ENCODE data around the gene AKAP6.
"Not testable (repeated sequence)": the region's sequence is repeated elsewhere in the genome, so short reads cannot be mapped to it uniquely, and the experiment has no call there.

Gene AKAP6

DNA sequence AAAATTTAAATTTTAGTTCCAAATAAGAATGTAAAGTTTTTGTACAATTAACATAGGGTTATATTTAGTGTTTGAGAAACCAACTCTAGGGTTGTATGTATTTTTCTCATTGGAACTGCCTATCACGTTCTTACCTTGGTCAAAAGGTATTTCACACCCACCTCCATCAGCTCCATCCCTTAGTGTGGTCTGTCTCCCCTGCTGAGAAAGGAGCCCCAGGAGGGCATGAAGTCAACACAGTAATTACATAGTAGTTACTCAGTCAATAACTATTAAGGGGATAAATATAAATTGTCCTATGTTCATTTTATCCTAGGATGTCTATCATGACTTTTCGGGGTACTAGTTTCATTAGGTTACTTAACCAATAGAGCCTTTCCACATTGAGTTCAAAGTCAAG lies 106.3 kb downstream of the AKAP6 start:
- DNase-seq (ENCODE audit: low read depth in 1 of 2, low spot score in 1 of 2): no peak

DNA sequence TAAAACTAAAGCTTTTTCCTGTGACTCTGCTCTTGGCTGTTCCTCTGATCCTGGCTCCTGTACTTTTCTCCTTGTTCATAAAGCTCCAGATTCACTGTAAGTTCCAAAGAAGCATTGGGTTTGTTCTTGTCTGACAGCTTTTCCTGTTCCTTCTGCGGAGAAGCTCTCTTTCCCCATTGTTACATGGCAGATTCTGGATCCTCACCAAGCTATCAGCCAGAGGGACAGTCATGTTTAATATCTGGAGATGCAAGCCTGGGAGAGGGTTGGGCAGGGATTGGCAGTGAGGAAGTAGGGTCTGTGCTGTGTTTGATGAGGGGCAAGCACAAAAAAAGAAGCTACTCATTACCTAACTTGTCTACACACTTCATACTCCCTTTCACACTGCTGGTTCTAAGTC lies 107.9 kb downstream of the AKAP6 start:
- DNase-seq (ENCODE audit: low read depth in 1 of 2, low spot score in 1 of 2): no peak

DNA sequence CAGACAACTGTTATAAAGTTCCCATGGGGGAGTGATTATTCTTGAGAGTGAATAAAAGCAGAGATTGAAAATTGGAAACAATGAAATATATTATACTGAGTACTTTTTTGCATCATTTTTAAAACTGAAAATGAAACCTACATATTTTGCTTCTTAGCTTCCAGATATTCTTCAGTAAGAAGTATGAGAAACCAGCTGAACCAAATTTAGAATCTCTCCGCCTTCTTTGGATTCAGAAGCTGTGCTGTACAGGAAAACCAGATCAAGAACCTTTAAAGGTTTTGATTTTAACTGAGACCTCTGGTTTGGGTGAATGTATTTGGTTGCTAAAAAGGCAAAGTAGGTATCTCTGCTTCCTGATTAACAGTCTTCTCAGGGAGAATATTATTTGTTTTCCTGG lies 109.4 kb downstream of the AKAP6 start:
- DNase-seq (ENCODE audit: low read depth in 1 of 2, low spot score in 1 of 2): no peak

DNA sequence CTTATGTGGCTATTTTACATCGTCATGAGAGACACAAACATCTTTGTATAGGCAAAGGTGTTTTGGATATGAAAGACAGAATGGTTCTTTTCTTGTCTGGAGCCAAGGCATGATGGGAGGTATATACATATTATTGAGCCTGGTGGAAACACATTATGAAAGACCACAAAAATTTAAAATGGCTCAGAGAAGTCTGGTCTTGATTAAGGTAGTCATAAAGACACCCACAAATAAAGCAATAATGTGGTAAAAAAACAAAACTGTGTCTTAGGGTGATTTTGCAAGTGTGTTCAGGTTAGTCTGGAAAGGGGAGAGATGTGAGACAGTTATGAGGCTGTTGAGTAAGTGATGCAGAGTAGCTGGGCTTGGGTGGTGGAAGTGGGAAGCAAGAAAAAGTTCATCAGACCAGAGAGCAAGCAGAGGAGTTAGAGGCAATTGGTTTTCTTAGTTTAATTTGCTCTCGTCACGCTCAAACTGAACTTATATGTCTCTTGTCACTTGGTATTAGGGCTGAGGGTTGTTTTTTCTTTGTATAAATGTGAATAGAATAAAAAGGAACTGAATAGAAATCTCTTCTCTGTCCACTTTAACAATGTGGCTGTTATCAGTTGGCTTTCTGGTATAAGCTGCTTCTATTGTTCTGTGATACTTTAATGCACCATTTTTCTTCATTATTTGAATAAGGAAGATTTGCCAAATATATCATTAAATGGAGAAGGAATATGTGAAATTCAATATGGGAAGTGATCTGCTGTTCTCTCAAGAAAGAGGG lies 115.0 kb downstream of the AKAP6 start:
- DNase-seq (ENCODE audit: low read depth in 1 of 2, low spot score in 1 of 2): no peak

GRCh38 chr14:32447371-32447770 lies 118.3 kb downstream of the AKAP6 start:
- no peak for DNase-seq (ENCODE audit: low read depth in 1 of 2, low spot score in 1 of 2)

DNA sequence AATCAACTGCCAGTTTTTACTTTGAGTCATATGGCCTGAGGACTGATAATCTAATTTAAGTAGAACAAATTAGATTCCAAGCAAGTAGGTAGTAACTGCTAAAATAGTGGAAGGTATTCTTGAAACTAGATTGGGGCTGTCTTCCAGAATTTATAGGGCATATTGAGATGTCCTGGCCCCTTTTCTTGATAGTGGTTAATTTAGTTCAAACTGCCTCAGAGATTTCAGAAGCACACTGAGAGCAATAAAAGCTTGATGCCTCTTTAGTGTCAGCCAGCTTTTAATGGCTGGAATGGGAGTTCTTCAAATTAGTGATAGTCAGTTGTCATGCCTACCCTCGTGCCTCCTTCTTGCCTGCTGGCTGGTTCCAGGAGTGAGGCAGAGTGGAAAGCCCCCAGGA lies 120.5 kb downstream of the AKAP6 start:
- DNase-seq (ENCODE audit: low read depth in 1 of 2, low spot score in 1 of 2): no peak

DNA sequence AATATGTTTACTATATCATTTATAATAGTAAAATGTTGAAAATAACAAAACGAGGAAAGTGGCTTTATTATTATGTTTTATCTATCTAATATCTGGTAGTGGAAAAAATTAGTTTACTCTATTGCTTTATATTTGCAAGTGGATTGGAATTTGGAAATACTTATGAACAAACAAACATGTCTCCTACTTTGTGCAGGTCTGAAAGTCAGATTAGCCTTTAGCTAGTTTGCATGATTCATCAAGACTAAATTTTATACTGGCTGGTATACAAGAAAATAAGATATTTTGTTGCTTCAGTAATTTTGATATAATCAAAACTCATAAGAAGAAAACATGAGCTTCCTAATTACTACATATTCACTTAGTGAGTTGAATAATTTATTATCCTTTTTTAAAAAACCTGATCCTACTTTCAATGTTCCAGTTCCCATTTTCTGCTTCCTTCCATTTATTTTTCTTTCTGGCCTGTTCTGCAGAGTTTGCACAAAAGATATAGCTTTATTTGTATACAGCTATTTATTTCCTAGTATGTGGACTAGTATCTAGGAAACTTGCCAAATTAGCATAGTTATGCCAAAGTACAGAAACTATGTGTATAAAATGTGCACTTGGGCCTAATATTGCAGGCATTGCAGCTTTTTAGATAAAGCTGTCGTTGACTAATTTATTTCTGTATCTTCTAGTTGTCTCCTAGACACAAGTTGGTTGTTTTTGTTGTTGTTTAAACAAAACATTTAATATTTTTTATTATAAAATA lies 122.0 kb downstream of the AKAP6 start:
- no peak for DNase-seq (ENCODE audit: low read depth in 1 of 2, low spot score in 1 of 2)

GRCh38 chr14:32453857-32454810 lies 125.0 kb downstream of the AKAP6 start:
- no peak for DNase-seq (ENCODE audit: low read depth in 1 of 2, low spot score in 1 of 2)

- DNase-seq (ENCODE audit: low read depth in 1 of 2, low spot score in 1 of 2): no peak
Observed at GRCh38 chr14:32457213-32457920, 128.3 kb downstream of the AKAP6 start.

DNA sequence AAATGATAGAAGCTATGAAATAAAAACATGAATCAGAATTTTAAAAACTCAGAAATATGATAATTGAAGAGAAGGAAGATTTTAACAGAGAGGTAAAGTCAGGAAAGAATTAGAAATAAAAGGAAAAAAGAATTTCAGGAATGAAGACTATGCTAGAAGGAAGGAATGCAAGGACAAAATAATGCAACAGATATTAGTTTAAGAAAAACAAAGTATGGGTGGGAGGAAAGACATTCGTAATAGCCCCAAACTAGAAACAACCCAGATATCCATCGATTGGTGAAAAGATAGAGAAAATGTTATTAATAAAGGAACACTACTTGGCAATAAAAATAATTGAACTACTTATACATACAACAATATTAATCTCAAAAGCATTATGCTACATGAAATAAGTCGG lies 129.6 kb downstream of the AKAP6 start:
- no peak for DNase-seq (ENCODE audit: low read depth in 1 of 2, low spot score in 1 of 2)

- no peak for DNase-seq (ENCODE audit: low read depth in 1 of 2, low spot score in 1 of 2)
Observed at GRCh38 chr14:32460267-32460666, 131.2 kb downstream of the AKAP6 start.

GRCh38 chr14:32462553-32462952 lies 133.5 kb downstream of the AKAP6 start:
- not testable (repeated sequence) for DNase-seq (ENCODE audit: low read depth in 1 of 2, low spot score in 1 of 2)

- DNase-seq (ENCODE audit: low read depth in 1 of 2, low spot score in 1 of 2): no peak
Observed at GRCh38 chr14:32468955-32469354, 139.9 kb downstream of the AKAP6 start.

- DNase-seq (ENCODE audit: low read depth in 1 of 2, low spot score in 1 of 2): no peak
Observed at GRCh38 chr14:32469388-32470160, 140.5 kb downstream of the AKAP6 start.

DNA sequence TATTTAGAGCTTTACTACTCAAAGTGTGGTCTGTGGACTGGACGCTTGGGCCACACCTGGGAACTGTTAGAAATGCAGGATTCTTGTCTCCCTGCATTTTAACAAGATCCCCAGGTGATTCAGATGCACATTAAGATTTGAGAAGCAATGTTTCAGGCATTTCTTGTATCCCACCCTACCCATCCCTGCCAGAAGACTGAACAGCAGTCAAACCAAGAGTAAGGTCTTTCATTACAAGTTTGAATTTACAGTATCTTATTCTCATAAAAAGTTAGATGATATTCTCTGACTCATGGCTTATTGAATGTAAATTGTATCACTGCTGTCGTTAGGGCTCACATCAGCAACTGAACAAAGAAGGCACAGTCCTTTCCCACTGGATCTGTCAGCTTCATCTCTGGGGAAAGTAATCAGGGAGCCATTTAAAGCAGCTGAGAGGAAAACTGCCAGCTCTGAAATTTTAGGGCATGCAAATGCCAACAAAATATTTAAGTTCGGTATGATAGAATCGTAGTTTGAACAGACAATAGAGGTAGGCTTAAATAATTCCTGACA lies 141.1 kb downstream of the AKAP6 start:
- no peak for DNase-seq (ENCODE audit: low read depth in 1 of 2, low spot score in 1 of 2)

GRCh38 chr14:32471181-32471580 lies 142.1 kb downstream of the AKAP6 start:
- DNase-seq (ENCODE audit: low read depth in 1 of 2, low spot score in 1 of 2): no peak

GRCh38 chr14:32472076-32472475 lies 143.0 kb downstream of the AKAP6 start:
- DNase-seq (ENCODE audit: low read depth in 1 of 2, low spot score in 1 of 2): no peak

DNA sequence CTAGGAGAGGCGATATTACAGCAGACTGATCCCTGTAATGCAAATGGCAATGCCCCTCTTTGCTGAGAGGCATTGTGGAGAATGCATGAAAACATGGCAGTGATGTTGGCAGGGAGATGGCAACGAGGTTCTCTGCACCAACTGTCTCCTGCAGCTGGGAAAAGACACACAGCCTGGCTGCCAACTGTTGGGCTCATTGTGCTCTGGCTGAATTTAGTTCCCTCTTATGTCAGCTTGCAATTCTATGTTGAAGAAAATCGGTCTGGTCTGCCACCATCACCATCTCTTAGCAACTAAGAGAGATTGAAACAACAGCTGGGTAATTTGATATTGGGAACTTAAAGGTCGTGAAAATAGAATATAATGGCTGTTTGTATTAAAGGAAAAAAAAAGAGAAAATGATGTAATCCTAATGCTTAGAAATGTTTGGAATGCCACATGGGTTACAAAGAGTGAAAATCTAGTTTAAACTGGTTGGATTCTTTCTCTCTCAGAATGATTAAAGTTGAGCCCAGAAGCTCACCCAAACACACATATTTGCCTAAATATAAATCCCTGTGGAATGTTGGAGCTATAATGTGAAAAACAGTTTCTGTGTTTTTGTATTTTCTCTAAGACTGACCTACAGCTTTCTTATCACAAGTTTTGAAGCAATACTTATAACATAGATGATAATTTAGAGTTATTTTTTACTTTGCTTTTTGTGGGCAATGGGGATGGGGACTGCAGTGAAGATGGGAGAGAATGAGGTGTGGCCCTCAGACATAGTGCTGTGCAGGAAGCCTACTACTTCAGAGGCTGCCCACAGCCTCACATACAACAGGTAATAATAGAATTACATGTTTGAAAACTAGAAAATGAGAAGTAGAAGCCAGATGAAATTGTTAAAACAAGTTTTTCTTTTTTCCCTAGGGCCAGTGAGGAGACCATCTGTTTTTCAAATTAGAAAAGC lies 143.7 kb downstream of the AKAP6 start:
- no peak for DNase-seq (ENCODE audit: low read depth in 1 of 2, low spot score in 1 of 2)

DNA sequence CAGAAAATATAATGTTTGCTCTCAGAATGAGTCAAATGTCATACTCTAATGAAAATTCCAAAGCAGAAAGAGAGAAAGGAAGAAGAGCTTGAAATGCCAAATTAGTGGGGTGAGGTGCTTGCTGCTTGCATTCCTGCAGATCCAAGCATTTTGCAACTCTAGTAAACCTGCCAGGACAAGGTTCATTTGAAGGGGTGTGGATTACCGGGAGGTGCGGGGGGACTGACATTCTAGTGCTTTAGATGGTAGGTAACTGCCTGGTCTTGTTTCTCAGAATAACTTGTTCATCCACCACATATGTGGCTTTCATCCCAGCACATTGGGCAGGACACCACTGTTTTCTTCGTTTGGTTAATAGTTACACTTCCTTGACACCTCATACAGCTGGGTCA lies 144.4 kb downstream of the AKAP6 start:
- no peak for DNase-seq (ENCODE audit: low read depth in 1 of 2, low spot score in 1 of 2)
